Trophoblast cell (in vitro differentiated cells and primary cell): ENCODE measurements around the gene TMEM178B.

Experiments
- DNase-seq, 2 donors: peaks; one replicate each; pipeline ENCODE4 v3.0.0-alpha.2; 2016
- H2AFZ ChIP-seq: 2 replicates; pipeline ENCODE4 v1.6.1; 2013; ENCODE audit warnings: low read length, moderate library complexity, mild to moderate bottlenecking; ENCODE audit not compliant: insufficient read depth, poor library complexity
- H2AK5ac ChIP-seq: 2 replicates; pipeline ENCODE4 v1.6.1; 2013; ENCODE audit warnings: mild to moderate bottlenecking, low read length
- H2BK120ac ChIP-seq: 2 replicates; pipeline ENCODE4 v1.6.1; 2013; ENCODE audit warnings: low read length, mild to moderate bottlenecking, moderate library complexity; ENCODE audit not compliant: insufficient read depth, poor library complexity
- H2BK12ac ChIP-seq: 2 replicates; pipeline ENCODE4 v1.6.1; 2013; ENCODE audit warnings: mild to moderate bottlenecking, low read length, moderate library complexity
- H2BK5ac ChIP-seq: 2 replicates; pipeline ENCODE4 v1.6.1; 2013; ENCODE audit warnings: low read length, low read depth, moderate library complexity, mild to moderate bottlenecking; ENCODE audit not compliant: poor library complexity
- H3K14ac ChIP-seq: 2 replicates; pipeline ENCODE4 v1.6.1; 2013; ENCODE audit warnings: mild to moderate bottlenecking, low read length
- H3K18ac ChIP-seq: 2 replicates; pipeline ENCODE4 v1.6.1; 2013; ENCODE audit warnings: mild to moderate bottlenecking, low read length
- H3K23ac ChIP-seq: 2 replicates; pipeline ENCODE4 v1.6.1; 2013; ENCODE audit warnings: low read length
- H3K27ac ChIP-seq: 2 replicates; pipeline ENCODE4 v1.5.1; 2013; ENCODE audit warnings: low read depth, mild to moderate bottlenecking, inconsistent platforms, low read length, moderate library complexity
- H3K27me3 ChIP-seq: 2 replicates; pipeline ENCODE4 v1.6.1; 2013; ENCODE audit warnings: inconsistent platforms, mild to moderate bottlenecking, low read length, moderate library complexity; ENCODE audit not compliant: insufficient read depth
- H3K36me3 ChIP-seq, 2 experiments: 1 replicate in 1 of 2; 2 replicates in 1 of 2; pipeline ENCODE4 v1.6.1; 2013; ENCODE audit warnings: low read length in 2 of 2, mild to moderate bottlenecking in 2 of 2, moderate library complexity in 1 of 2; ENCODE audit not compliant: insufficient read depth in 2 of 2, control insufficient read depth in 1 of 2
- H3K4ac ChIP-seq: 2 replicates; pipeline ENCODE4 v1.6.1; 2013; ENCODE audit warnings: low read depth, mild to moderate bottlenecking, low read length, moderate library complexity
- H3K4me1 ChIP-seq, 2 experiments: 1 replicate in 1 of 2; 2 replicates in 1 of 2; pipeline ENCODE4 v1.6.1; 2013; ENCODE audit warnings: low read length in 2 of 2, mild to moderate bottlenecking in 2 of 2, moderate library complexity in 1 of 2; ENCODE audit not compliant: insufficient read depth in 2 of 2, control insufficient read depth in 1 of 2
- H3K4me2 ChIP-seq: 2 replicates; pipeline ENCODE4 v1.6.1; 2013; ENCODE audit warnings: inconsistent platforms, mild to moderate bottlenecking, low read length, moderate library complexity
- H3K4me3 ChIP-seq: 2 replicates; pipeline ENCODE4 v1.5.1; 2013; ENCODE audit warnings: mild to moderate bottlenecking, low read depth, low read length, inconsistent platforms
- H3K79me1 ChIP-seq: one replicate; pipeline ENCODE4 v1.6.1; 2013; ENCODE audit warnings: low read length
- H3K79me2 ChIP-seq: 2 replicates; pipeline ENCODE4 v1.6.1; 2013; ENCODE audit warnings: low read length, mild to moderate bottlenecking; ENCODE audit not compliant: control insufficient read depth, insufficient read depth, poor library complexity
- H3K9ac ChIP-seq: 2 replicates; pipeline ENCODE4 v1.6.1; 2013; ENCODE audit warnings: mild to moderate bottlenecking, low read length
- H3K9me3 ChIP-seq: 2 replicates; pipeline ENCODE4 v1.6.1; 2013; ENCODE audit warnings: low read depth, mild to moderate bottlenecking, control low read depth, inconsistent platforms, low read length; ENCODE audit not compliant: insufficient read depth
- H4K12ac ChIP-seq: 2 replicates; pipeline ENCODE4 v1.6.1; 2013; ENCODE audit warnings: low read depth, mild to moderate bottlenecking, low read length, moderate library complexity
- H4K8ac ChIP-seq: 2 replicates; pipeline ENCODE4 v1.6.1; 2013; ENCODE audit warnings: low read depth, mild to moderate bottlenecking, low read length, moderate library complexity
- H4K91ac ChIP-seq: one replicate; pipeline ENCODE4 v1.6.1; 2013; ENCODE audit warnings: low read depth, mild to moderate bottlenecking, low read length, moderate library complexity
- WGBS: extraction: QIAGEN DNeasy Blood & Tissue Kit; methylation state at CpG from one replicate; pipeline ENCODE4 v1.1.7; 2013; ENCODE audit warnings: missing lambda C conversion rate; ENCODE audit not compliant: insufficient read length, insufficient coverage; ENCODE audit errors: extremely low coverage; 5-methylcytosine and 5-hydroxymethylcytosine counted together

Gene TMEM178B

DNA sequence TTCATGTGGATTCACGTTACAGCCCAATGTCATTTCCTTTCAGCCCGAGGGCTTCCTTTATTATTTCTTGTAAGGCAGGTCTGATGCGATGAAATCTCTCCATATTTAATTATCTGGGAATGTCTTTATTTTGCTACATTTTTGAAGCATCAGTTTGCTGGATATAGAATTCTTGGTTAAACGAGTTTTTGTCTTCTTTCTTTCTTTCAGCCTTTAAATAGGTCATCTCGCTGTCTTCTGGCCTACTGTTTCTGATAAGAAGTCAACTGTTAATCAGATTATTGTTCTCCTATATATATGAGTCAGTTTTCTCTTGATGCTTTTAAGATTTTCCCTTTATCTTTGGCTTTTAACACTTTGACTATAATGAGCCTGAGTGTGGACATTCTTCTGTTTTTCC lies 184.7 kb downstream of the TMEM178B start:
- Histone ChIP-seq H3K4ac (no peak overlapping the region), H3K79me2 (no peaks in the 10 kb centered on the region), H4K8ac (no peak overlapping the region), H3K4me3 (no peak overlapping the region), H3K14ac (no peak overlapping the region), H3K9me3 (no peaks in the 10 kb centered on the region), H3K27me3 (no peaks in the 10 kb centered on the region), H2AFZ (no peak overlapping the region), H2AK5ac (no peak overlapping the region), H3K79me1 (no peaks in the 10 kb centered on the region), H2BK120ac (no peak overlapping the region), H3K23ac (no peak overlapping the region), H3K27ac (no peak overlapping the region), H4K91ac (no peak overlapping the region), H3K4me2 (no peak overlapping the region), H4K12ac (no peak overlapping the region), H2BK5ac (no peak overlapping the region), H3K36me3 (no peaks in the 10 kb centered on the region), H3K4me1 (no peaks in the 10 kb centered on the region), H3K9ac (no peak overlapping the region), H2BK12ac (no peak overlapping the region), H3K18ac (no peak overlapping the region)
- no peak for DNase-seq
- WGBS = no CpG with 5 or more reads among the region's 5 CpGs

DNA sequence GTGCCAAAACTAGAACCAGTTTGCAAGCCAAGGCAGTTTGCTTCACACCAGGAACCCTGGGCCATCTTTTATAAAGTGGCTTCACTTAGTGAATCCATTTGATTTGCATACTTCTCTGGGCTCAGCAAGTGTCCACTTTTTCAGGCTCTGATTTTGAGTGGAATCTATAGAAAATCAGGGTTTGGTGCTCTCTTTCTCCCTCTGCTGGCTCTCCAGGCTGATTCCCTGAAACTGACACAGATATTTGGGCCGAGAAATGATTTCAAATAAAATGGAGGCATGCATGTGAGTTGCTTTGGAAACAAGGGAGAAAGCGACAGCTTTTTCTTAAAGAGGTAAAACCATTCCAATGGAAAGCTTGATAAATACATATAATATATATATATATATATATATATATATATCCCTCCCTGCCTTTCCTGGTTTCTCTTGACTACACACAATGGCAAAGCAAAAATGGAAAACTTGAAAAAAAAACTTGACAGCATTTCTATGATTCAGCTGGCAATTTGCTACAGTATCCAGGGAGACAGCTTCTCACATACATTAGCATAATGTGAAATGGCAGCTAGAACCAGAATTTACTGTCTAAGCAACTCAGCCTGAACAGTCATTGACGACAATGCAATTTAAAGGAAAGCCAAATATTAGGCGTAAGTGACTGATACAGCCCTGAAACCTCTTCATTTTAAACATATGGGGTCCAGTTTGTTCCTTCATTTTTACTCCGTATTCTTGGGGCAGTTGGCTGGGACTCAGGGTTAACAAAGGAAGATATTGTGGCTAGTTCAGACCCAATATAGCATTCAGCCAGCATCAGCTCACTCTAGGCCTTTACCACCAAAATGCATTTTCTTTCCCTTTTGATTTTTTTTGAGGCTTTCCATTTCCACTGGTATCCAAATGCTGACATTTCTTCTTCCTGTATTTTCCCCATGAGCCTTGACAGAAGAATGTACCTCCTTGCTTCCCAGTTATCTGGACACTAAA lies 188.5 kb downstream of the TMEM178B start:
- Histone ChIP-seq H2AK5ac (no peak overlapping the region), H4K91ac (no peak overlapping the region), H2BK5ac (no peak overlapping the region), H3K18ac (no peak overlapping the region), H3K9ac (no peak overlapping the region), H3K23ac (no peak overlapping the region), H3K4me3 (no peak overlapping the region), H4K12ac (no peak overlapping the region), H3K9me3 (no peaks in the 10 kb centered on the region), H3K4ac (no peak overlapping the region), H3K79me2 (no peaks in the 10 kb centered on the region), H3K36me3 (no peaks in the 10 kb centered on the region), H3K27ac (no peak overlapping the region), H2AFZ (no peak overlapping the region), H3K4me2 (no peak overlapping the region), H4K8ac (no peak overlapping the region), H3K4me1 (no peaks in the 10 kb centered on the region), H2BK12ac (no peak overlapping the region), H3K79me1 (no peaks in the 10 kb centered on the region), H2BK120ac (no peak overlapping the region), H3K27me3 (no peaks in the 10 kb centered on the region), H3K14ac (no peak overlapping the region)
- peak in 1 of 2 donors; percentile 6 for DNase-seq
- no CpG with 5 or more reads among the region's 5 CpGs for WGBS

DNA sequence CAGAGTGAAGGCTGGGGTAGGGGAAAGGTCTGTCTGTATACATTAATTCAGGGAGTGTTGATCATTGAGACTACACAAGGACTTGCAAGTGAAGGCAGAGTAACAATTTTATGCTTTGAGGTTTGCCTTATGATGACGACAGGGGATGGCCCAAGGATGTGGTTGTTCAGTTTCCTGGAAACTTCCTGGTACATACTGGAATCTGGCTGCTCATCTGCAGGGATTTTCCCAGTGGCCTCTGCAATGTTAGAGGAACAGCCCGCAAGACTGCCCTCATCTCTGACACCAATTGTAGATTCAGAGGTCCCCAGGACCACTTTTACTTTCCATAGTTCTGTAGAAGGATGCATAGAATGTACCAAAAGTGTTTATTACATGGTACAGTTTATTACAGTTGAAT lies 189.6 kb downstream of the TMEM178B start:
- H3K79me2 ChIP-seq = no peaks in the 10 kb centered on the region
- no peaks in the 10 kb centered on the region for H3K9me3 ChIP-seq
- WGBS = no CpG with 5 or more reads among the region's 2 CpGs
- no peaks in the 10 kb centered on the region for H3K36me3 ChIP-seq
- H4K91ac ChIP-seq = no peak overlapping the region
- H2AK5ac ChIP-seq = no peak overlapping the region
- H3K4ac ChIP-seq = no peak overlapping the region
- H2AFZ ChIP-seq = no peak overlapping the region
- no peak overlapping the region for H3K9ac ChIP-seq
- no peak overlapping the region for H3K18ac ChIP-seq
- no peaks in the 10 kb centered on the region for H3K27me3 ChIP-seq
- no peak overlapping the region for H3K23ac ChIP-seq
- no peaks in the 10 kb centered on the region for H3K4me1 ChIP-seq
- no peak overlapping the region for H3K27ac ChIP-seq
- H3K4me2 ChIP-seq = no peak overlapping the region
- no peak overlapping the region for H2BK5ac ChIP-seq
- H2BK12ac ChIP-seq = no peak overlapping the region
- H4K12ac ChIP-seq = no peak overlapping the region
- no peak overlapping the region for H3K14ac ChIP-seq
- H3K79me1 ChIP-seq = no peaks in the 10 kb centered on the region
- no peak overlapping the region for H4K8ac ChIP-seq
- H2BK120ac ChIP-seq = no peak overlapping the region
- H3K4me3 ChIP-seq = no peak overlapping the region
- no peak for DNase-seq

DNA sequence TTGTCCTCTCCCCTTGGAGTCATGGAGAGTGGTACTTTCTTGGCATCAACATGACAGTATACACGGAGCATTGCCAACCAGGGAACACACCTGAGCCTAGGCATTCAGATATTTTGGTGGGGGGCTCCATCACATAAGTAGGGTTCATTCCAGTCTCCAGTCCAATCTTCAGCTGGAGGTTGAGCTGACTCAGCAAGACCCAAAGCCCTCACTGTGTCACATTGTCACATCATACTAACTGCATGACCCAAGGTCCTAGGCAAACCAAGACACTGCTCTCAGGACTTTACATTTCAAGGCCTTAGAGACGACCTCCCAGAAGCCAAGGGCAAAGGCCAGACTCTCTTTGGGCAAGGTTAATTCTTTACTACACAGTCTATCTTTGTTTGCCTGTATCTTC lies 190.1 kb downstream of the TMEM178B start:
- no peak overlapping the region for H4K8ac ChIP-seq
- H2BK12ac ChIP-seq = no peak overlapping the region
- no peak overlapping the region for H3K4me3 ChIP-seq
- no peaks in the 10 kb centered on the region for H3K79me2 ChIP-seq
- H3K9me3 ChIP-seq = no peaks in the 10 kb centered on the region
- no peak overlapping the region for H3K4ac ChIP-seq
- H2BK5ac ChIP-seq = no peak overlapping the region
- H2AFZ ChIP-seq = no peak overlapping the region
- no peak overlapping the region for H2BK120ac ChIP-seq
- no peak for DNase-seq
- no peak overlapping the region for H3K9ac ChIP-seq
- no peak overlapping the region for H2AK5ac ChIP-seq
- no peak overlapping the region for H3K18ac ChIP-seq
- no peaks in the 10 kb centered on the region for H3K36me3 ChIP-seq
- no peaks in the 10 kb centered on the region for H3K27me3 ChIP-seq
- no peak overlapping the region for H4K12ac ChIP-seq
- WGBS = no CpG with 5 or more reads among the region's 2 CpGs
- H4K91ac ChIP-seq = no peak overlapping the region
- no peak overlapping the region for H3K27ac ChIP-seq
- no peak overlapping the region for H3K14ac ChIP-seq
- H3K4me1 ChIP-seq = no peaks in the 10 kb centered on the region
- no peak overlapping the region for H3K4me2 ChIP-seq
- no peak overlapping the region for H3K23ac ChIP-seq
- H3K79me1 ChIP-seq = no peaks in the 10 kb centered on the region
